Upper lobe of left lung (tissue), 6 donors: ENCODE results near the gene FOXP2. TPM values are rescaled to one million over a fixed set of nuclear protein-coding genes. Genes with fewer than 3 reads are reported as not detected.

Experiments
- ATAC-seq, 2 donors: fragments of 200-7000 bp; cut with Tn5 transposase; one replicate each; pipeline ENCODE4 v1.9.1; 2022; ENCODE audit warnings: mild to moderate bottlenecking in 2 of 2, moderate library complexity in 2 of 2; ENCODE audit not compliant: low FRiP score in 2 of 2
- DNase-seq, 2 donors: peaks; one replicate each; pipeline ENCODE4 v3.0.0-alpha.2; 2019 to 2020
- H3K27ac ChIP-seq, 4 donors: fragments of 200-600 bp; sonication (generic); one replicate each; pipeline ENCODE4 v1.5.1; 2016 to 2019
- H3K27me3 ChIP-seq, 4 donors: fragments of 200-600 bp; sonication (generic); one replicate each; pipeline ENCODE4 v1.5.1; 2017 to 2019
- H3K36me3 ChIP-seq, 4 donors: fragments of 200-600 bp; sonication (generic); one replicate each; pipeline ENCODE4 v1.5.1; 2016 to 2019
- H3K4me1 ChIP-seq, 4 donors: fragments of 200-600 bp; sonication (generic); one replicate each; pipeline ENCODE4 v1.5.1; 2018 to 2019
- H3K4me3 ChIP-seq, 4 donors: fragments of 200-600 bp; sonication (generic); one replicate each; pipeline ENCODE4 v1.5.1; 2017 to 2019; ENCODE audit warnings: mild to moderate bottlenecking in 2 of 4, moderate library complexity in 1 of 4
- H3K9me3 ChIP-seq, 4 donors: fragments of 200-600 bp; sonication (generic); one replicate each; pipeline ENCODE4 v1.5.1; 2018 to 2019
- CTCF ChIP-seq, 6 experiments: fragments of 450-650 bp in 4 of 6; fragments of 200-600 bp in 2 of 6; sonication (generic) in 2 of 6; IDR thresholded peaks; one replicate each; pipeline ENCODE4 v1.5.1; 2016 to 2019; ENCODE audit warnings: antibody characterized with exemption in 6 of 6
- EP300 ChIP-seq, 4 donors: sonication (generic); formaldehyde crosslinking; IDR thresholded peaks; one replicate each; pipeline ENCODE4 v1.5.1; 2017; ENCODE audit warnings: antibody characterized with exemption in 4 of 4, control low read depth in 2 of 4
- POLR2A ChIP-seq, 4 donors: fragments of 450-650 bp; IDR thresholded peaks; one replicate each; pipeline ENCODE4 v1.5.1; 2016 to 2017; ENCODE audit warnings: antibody characterized with exemption in 4 of 4, mild to moderate bottlenecking in 2 of 4
- POLR2AphosphoS5 ChIP-seq, 2 donors: sonication (generic); formaldehyde crosslinking; IDR thresholded peaks; one replicate each; pipeline ENCODE4 v1.5.1; 2017; ENCODE audit warnings: antibody characterized with exemption in 2 of 2
- WGBS, 2 donors: methylation state at CpG; one replicate each; pipeline ENCODE4 v1.1.5; 2017 to 2018; 5-methylcytosine and 5-hydroxymethylcytosine counted together
- total RNA-seq, 6 donors: library from RNA; depleted of rRNA in 4 of 6; stranded (reverse); fragments of >200 nt in 4 of 6; gene quantifications; one replicate each; pipeline versions ENCODE4 v1.1.0 to v1.2.1, GENCODE V29; 2016 to 2021
- donor health status: DM: no; HTN: no; CAD: no; lungs with moderate emphysema.
- donor health status: DM: no; HTN: yes; CAD: no; lungs with severe emphysema.

The FOXP2 gene
- total RNA-seq, 6 donors from 2014 or later: 3.4 to 24.1 (median 7.3) TPM

DNA sequence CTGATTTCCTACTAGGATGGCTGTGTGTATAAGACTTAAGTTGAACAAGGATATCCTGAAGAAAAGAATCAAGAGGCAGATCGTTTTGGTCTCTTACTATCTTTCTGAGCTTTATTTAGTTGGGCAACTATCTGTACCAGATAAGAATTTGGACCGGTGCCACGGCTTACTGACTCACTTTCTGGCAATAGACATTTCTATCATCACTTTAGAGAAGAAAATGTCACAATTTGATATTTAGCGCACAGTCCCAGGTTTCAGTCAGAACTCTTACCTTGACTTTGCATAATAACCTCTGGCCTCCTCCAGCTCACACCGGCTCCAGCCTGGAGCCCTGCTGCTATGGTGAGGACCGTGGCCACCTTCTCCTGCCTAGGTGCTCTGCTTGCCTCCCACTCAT is 289.1 kb downstream of the FOXP2 start:
- Histone ChIP-seq H3K27ac (no peak overlapping the region), H3K27me3 (no peaks in the 10 kb centered on the region), H3K4me3 (no peak overlapping the region), H3K4me1 (no peaks in the 10 kb centered on the region), H3K36me3 (no peaks in the 10 kb centered on the region), H3K9me3 (no peaks in the 10 kb centered on the region)
- 79% methylated on average over 6 of the region's 6 CpGs for WGBS, 2 donors
- ATAC-seq: no peak
- peak in 1 of 2 donors; percentile 16 for DNase-seq
- TF ChIP-seq CTCF (IDR thresholded peaks at IDR 0.05) (no peak), EP300 (IDR thresholded peaks at IDR 0.05) (no peak), POLR2A (IDR thresholded peaks at IDR 0.05) (no peak), POLR2AphosphoS5 (IDR thresholded peaks at IDR 0.05) (no peak)

DNA sequence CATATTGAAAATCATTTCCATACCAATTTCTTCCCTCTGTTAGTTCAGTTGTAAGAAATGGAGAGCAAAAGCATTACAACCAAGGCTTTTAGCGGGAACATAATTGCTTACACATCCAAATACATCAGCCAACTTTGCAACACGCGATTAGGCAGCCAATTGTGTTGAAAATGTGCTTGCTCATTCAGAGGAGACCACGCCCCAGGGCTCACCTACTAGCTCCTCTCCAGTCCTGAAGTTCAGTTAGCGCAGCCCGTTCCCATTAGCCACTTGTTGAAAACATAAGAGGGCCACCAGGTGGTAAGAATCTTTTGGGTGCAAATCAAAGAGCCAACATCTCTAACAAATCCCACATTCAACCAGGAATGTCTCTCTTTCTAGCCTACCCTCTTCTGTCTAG is 294.0 kb downstream of the FOXP2 start:
- TF ChIP-seq POLR2AphosphoS5 (IDR thresholded peaks at IDR 0.05) (no peak), CTCF (IDR thresholded peaks at IDR 0.05) (no peak), POLR2A (IDR thresholded peaks at IDR 0.05) (no peak), EP300 (IDR thresholded peaks at IDR 0.05) (no peak)
- no peak for DNase-seq
- no peak overlapping the region for H3K4me3 ChIP-seq
- no peaks in the 10 kb centered on the region for H3K9me3 ChIP-seq
- H3K27me3 ChIP-seq: no peaks in the 10 kb centered on the region
- no peak for ATAC-seq
- H3K4me1 ChIP-seq: no peaks in the 10 kb centered on the region
- 78 to 85% methylated on average over 6 of the region's 6 CpGs for WGBS, 2 donors
- no peak overlapping the region for H3K27ac ChIP-seq
- H3K36me3 ChIP-seq: no peaks in the 10 kb centered on the region

DNA sequence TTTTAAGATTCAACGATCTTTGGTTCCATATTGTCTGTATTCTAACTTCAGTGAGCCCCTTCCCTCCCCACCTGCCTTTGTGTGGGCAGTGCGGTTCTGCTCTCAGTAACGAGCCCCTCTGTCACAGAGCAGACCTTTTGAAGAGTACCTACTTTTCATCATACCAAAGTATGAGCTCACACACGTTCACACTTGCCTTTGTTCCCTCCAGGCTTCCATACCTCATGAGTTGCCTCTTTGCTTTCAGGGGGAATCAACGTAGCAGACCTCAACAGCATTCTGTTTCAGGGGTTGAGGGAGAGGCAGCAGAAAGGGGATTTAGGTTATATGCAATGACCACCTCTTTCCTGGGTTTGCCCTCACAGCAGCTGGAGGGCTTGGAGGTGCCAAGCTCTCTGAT is 295.9 kb downstream of the FOXP2 start:
- Histone ChIP-seq H3K9me3 (no peaks in the 10 kb centered on the region), H3K27me3 (no peaks in the 10 kb centered on the region), H3K27ac (no peak overlapping the region), H3K4me1 (no peaks in the 10 kb centered on the region), H3K4me3 (no peak overlapping the region), H3K36me3 (no peaks in the 10 kb centered on the region)
- TF ChIP-seq POLR2AphosphoS5 (IDR thresholded peaks at IDR 0.05): no peak
- no peak for TF ChIP-seq CTCF (IDR thresholded peaks at IDR 0.05)
- no peak for TF ChIP-seq EP300 (IDR thresholded peaks at IDR 0.05)
- no peak for TF ChIP-seq POLR2A (IDR thresholded peaks at IDR 0.05)
- ATAC-seq (no peak), DNase-seq (no peak)
- 75 to 87% methylated on average over 5 of the region's 5 CpGs for WGBS, 2 donors

GRCh38 chr7:114711241-114711640 is 296.6 kb downstream of the FOXP2 start:
- H3K27me3 ChIP-seq: no peaks in the 10 kb centered on the region
- TF ChIP-seq POLR2A (IDR thresholded peaks at IDR 0.05): no peak
- no peak for TF ChIP-seq CTCF (IDR thresholded peaks at IDR 0.05)
- no peak for TF ChIP-seq EP300 (IDR thresholded peaks at IDR 0.05)
- no peak for TF ChIP-seq POLR2AphosphoS5 (IDR thresholded peaks at IDR 0.05)
- H3K27ac ChIP-seq: no peak overlapping the region
- no peaks in the 10 kb centered on the region for H3K4me1 ChIP-seq
- no peak overlapping the region for H3K4me3 ChIP-seq
- H3K9me3 ChIP-seq: no peaks in the 10 kb centered on the region
- H3K36me3 ChIP-seq: no peaks in the 10 kb centered on the region
- DNase-seq (no peak), ATAC-seq (no peak)
- 66 to 70% methylated on average over 4 of the region's 4 CpGs for WGBS, 2 donors

DNA sequence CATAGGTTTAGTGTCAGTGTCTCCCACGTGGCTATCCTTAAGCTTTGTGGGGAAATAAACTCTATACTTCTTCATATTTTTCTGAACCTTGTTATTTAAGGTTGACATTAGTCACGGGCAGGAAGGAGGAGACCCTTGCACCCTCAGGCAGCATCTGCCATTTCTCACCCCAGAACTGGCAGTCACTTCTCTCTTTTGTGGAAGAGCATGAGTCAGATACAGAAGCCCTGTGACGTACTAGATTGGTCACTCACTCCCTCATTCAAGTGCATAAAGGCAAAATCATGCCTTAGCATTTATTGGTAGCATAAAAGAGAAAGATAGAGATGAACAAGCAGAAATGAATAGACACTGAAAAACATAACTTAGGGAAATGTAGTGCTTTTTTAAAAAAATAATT is 301.3 kb downstream of the FOXP2 start:
- no peak for ATAC-seq
- no peak for TF ChIP-seq POLR2AphosphoS5 (IDR thresholded peaks at IDR 0.05)
- TF ChIP-seq POLR2A (IDR thresholded peaks at IDR 0.05): no peak
- no peak for TF ChIP-seq CTCF (IDR thresholded peaks at IDR 0.05)
- no peak for TF ChIP-seq EP300 (IDR thresholded peaks at IDR 0.05)
- Histone ChIP-seq H3K27ac (no peak overlapping the region), H3K4me3 (no peak overlapping the region), H3K4me1 (no peaks in the 10 kb centered on the region), H3K9me3 (no peaks in the 10 kb centered on the region), H3K27me3 (no peaks in the 10 kb centered on the region), H3K36me3 (no peaks in the 10 kb centered on the region)
- WGBS, 2 donors: 58 to 61% methylated on average over 3 of the region's 3 CpGs
- no peak for DNase-seq
